ENCODE results near the gene MDC1. TPM values are rescaled to one million over a fixed set of nuclear protein-coding genes. Genes with fewer than 3 reads are reported as not detected.
A peak's percentile ranks its signal among the peaks of the same experiment; 100 is the strongest.
"Not testable (repeated sequence)": the region's sequence is repeated elsewhere in the genome, so short reads cannot be mapped to it uniquely, and the experiment has no call there.

MDC1 gene, protein sequence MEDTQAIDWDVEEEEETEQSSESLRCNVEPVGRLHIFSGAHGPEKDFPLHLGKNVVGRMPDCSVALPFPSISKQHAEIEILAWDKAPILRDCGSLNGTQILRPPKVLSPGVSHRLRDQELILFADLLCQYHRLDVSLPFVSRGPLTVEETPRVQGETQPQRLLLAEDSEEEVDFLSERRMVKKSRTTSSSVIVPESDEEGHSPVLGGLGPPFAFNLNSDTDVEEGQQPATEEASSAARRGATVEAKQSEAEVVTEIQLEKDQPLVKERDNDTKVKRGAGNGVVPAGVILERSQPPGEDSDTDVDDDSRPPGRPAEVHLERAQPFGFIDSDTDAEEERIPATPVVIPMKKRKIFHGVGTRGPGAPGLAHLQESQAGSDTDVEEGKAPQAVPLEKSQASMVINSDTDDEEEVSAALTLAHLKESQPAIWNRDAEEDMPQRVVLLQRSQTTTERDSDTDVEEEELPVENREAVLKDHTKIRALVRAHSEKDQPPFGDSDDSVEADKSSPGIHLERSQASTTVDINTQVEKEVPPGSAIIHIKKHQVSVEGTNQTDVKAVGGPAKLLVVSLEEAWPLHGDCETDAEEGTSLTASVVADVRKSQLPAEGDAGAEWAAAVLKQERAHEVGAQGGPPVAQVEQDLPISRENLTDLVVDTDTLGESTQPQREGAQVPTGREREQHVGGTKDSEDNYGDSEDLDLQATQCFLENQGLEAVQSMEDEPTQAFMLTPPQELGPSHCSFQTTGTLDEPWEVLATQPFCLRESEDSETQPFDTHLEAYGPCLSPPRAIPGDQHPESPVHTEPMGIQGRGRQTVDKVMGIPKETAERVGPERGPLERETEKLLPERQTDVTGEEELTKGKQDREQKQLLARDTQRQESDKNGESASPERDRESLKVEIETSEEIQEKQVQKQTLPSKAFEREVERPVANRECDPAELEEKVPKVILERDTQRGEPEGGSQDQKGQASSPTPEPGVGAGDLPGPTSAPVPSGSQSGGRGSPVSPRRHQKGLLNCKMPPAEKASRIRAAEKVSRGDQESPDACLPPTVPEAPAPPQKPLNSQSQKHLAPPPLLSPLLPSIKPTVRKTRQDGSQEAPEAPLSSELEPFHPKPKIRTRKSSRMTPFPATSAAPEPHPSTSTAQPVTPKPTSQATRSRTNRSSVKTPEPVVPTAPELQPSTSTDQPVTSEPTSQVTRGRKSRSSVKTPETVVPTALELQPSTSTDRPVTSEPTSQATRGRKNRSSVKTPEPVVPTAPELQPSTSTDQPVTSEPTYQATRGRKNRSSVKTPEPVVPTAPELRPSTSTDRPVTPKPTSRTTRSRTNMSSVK (N-terminal part only)
- 4.1 TPM for total RNA-seq

DNA sequence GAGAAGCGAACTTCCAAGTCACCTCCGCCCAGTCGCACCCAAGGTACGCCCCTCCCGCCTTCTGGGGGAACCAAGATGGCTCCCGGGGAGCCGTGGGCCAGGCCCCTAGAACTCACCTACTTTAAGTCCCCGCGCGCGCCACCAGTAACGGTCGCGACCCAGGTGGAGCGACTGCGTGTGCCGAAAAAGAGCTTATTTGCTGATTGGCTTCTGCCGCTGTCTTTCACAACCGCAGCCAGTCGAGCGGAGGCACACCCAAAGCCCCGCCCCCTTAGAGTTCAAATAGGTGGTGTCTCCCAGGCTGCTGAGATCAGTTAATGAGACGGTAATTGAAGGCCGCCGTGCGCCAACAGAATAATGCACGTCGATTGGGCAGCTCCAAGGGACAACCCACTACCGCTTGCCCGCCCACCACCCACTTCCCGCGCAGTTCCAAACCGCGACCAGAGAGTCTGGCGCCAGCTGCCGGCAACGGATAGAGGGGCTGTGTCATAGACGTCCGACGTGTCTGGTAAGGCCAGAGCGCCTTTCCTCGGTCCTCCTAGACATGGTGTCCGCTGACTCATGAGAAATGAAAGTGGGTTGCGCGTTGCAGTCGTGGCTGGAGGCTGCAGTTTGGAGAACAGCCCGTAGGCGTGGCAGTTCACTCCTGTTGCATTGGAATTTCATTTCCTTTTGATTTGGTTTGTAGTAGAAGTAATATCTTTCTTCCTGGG lies at the start of gene MDC1:
MDC1 (minus strand) TSS at position 153 of the 716 bp plus-strand sequence. CDS start 2,106 bp downstream, outside the sequence.
- FAIRE-seq (peak; percentile 84), DNase-seq (ENCODE audit: low spot score in 2 of 2) (peak; percentile 83 to 90)

GRCh38 chr6:30766461-30767157 lies 49.5 kb upstream of the MDC1 start:
- FAIRE-seq (no peak), DNase-seq (ENCODE audit: low spot score in 2 of 2) (no peak)

GRCh38 chr6:30765495-30765894 lies 48.4 kb upstream of the MDC1 start:
- DNase-seq (ENCODE audit: low spot score in 2 of 2); FAIRE-seq: not testable (repeated sequence)

GRCh38 chr6:30764490-30765043 lies 47.5 kb upstream of the MDC1 start:
- not testable (repeated sequence) for FAIRE-seq; DNase-seq (ENCODE audit: low spot score in 2 of 2)

- FAIRE-seq (no peak), DNase-seq (ENCODE audit: low spot score in 2 of 2) (no peak)
These were observed 46.8 kb upstream of the MDC1 start for GRCh38 chr6:30763618-30764489.

- DNase-seq (ENCODE audit: low spot score in 2 of 2), result no peak
- no peak for FAIRE-seq
These were observed 46.1 kb upstream of the MDC1 start for GRCh38 chr6:30763155-30763617.

DNA sequence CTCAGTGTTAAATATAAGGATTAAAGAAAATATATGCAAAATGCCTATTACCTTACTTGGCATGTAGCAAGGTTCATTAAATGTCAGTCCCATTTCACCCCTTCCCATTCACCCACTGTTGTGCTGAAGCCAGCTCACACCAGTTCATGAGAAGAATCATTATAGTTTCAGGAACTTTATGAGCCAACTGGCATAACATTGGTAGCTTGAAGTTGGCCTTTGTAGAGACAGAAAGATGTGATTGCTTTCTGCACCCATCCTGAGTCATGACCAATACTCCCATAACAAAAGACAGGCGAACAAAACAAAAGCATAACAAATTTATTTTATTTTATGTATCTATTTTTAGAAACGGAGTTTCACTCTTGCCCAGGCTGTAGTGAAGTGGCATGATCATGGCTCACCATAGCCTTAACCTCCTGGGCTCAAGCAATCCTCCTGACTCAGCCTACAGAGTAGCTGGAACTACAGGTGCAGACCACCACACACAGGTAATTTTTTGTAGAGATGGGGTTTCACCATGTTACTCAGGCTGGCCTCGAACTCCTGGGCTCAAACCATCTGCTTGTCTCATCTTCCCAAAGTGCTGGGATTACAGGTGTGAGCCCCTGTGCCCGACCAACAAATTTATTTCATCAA lies 44.8 kb upstream of the MDC1 start:
- FAIRE-seq, result no peak
- no peak for DNase-seq (ENCODE audit: low spot score in 2 of 2)

DNA sequence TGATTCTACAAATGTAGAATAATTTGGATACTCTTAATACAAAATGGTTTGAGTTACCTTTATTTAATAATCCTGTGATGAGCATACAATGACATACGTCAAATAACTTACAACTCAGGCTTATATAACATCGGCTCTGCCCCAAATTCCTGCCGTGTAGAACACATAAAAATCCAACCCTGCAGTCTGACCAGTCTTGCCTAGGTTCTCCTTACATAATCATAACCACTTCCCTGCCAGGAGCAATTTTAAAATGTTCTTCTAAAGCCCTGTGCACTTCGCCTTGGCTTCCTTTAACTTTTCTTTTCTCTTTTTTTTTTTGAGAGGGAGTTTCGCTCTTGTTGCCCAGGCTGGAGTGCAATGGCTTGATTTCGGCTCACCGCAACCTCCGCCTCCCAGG lies 43.5 kb upstream of the MDC1 start:
- DNase-seq (ENCODE audit: low spot score in 2 of 2), result no peak
- FAIRE-seq, result no peak

GRCh38 chr6:30759575-30760239 lies 42.6 kb upstream of the MDC1 start:
- FAIRE-seq (no peak), DNase-seq (ENCODE audit: low spot score in 2 of 2) (no peak)

- FAIRE-seq (no peak), DNase-seq (ENCODE audit: low spot score in 2 of 2) (no peak)
These were observed 40.3 kb upstream of the MDC1 start for GRCh38 chr6:30757261-30757904.

GRCh38 chr6:30756405-30757003 lies 39.4 kb upstream of the MDC1 start:
- not testable (repeated sequence) for FAIRE-seq

DNA sequence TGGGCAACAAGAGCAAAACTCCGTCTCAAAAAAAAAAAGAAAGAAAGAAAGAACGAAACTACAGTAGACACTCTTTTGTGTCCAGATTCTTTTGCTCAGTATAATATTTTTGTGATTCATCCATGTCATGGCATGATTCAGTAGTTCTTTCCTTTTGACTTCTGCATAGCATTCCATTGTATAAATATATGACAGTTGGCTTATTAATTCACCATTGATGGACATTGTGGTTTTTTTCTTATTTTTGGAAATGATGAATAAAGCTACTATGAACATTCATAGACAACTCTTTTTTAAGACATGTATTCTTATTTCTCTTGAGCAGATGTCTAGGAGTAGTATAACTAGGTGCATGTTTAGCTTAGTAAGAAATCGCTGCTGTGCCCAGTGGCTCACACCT lies 37.5 kb upstream of the MDC1 start:
- no peak for FAIRE-seq

More at GRCh38 chr6:30756405-30757003, 39.4 kb upstream of the MDC1 start:
- DNase-seq (ENCODE audit: low spot score in 2 of 2), result not testable (repeated sequence)

GRCh38 chr6:30752157-30752927 lies 35.3 kb upstream of the MDC1 start:
- DNase-seq (ENCODE audit: low spot score in 2 of 2) (no peak), FAIRE-seq (no peak)

More for the DNA sequence above, 37.5 kb upstream of the MDC1 start:
- no peak for DNase-seq (ENCODE audit: low spot score in 2 of 2)

DNA sequence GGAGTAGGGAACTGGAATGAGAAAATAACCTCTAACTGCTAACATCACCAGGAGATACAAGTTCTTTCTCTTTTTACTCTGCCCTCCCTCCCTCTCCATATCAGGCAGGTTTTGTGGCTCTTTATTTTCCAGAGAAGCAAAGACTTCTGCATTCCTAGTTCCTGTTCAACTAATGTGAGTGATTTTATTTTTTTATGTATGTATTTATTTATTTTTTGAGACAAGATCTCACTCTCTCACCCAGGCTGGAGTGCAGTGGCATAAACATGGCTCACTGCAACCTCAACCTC lies 33.2 kb upstream of the MDC1 start:
- FAIRE-seq, result no peak
- DNase-seq (ENCODE audit: low spot score in 2 of 2), result no peak

Measured in frontal cortex (tissue), 4 donors.